ENCODE data around the gene AGBL4.

AGBL4 gene

GRCh38 chr1:49694251-49694827 is 329.4 kb downstream of the AGBL4 start:
- no peak for DNase-seq (ENCODE audit: low spot score)

- DNase-seq (ENCODE audit: low spot score) = no peak
Observed at GRCh38 chr1:49686107-49686506, 337.6 kb downstream of the AGBL4 start.

GRCh38 chr1:49677706-49678105 is 346.0 kb downstream of the AGBL4 start:
- no peak for DNase-seq (ENCODE audit: low spot score)

- DNase-seq (ENCODE audit: low spot score) = no peak
Observed at GRCh38 chr1:49651136-49651535, 372.6 kb downstream of the AGBL4 start.

GRCh38 chr1:49630156-49630555 is 393.6 kb downstream of the AGBL4 start:
- DNase-seq (ENCODE audit: low spot score) = no peak

- no peak for DNase-seq (ENCODE audit: low spot score)
Observed at GRCh38 chr1:49627781-49628180, 396.0 kb downstream of the AGBL4 start.

GRCh38 chr1:49626472-49626871 is 397.3 kb downstream of the AGBL4 start:
- DNase-seq (ENCODE audit: low spot score) = no peak

- no peak for DNase-seq (ENCODE audit: low spot score)
Observed at GRCh38 chr1:49622877-49623276, 400.9 kb downstream of the AGBL4 start.

- no peak for DNase-seq (ENCODE audit: low spot score)
Observed at GRCh38 chr1:49606082-49606481, 417.7 kb downstream of the AGBL4 start.

- no peak for DNase-seq (ENCODE audit: low spot score)
Observed at GRCh38 chr1:49597436-49597835, 426.3 kb downstream of the AGBL4 start.

GRCh38 chr1:49576327-49576901 is 447.3 kb downstream of the AGBL4 start:
- no peak for DNase-seq (ENCODE audit: low spot score)

- DNase-seq (ENCODE audit: low spot score) = no peak
Observed at GRCh38 chr1:49556676-49557234, 467.0 kb downstream of the AGBL4 start.

GRCh38 chr1:49552101-49552500 is 471.7 kb downstream of the AGBL4 start:
- no peak for DNase-seq (ENCODE audit: low spot score)

- no peak for DNase-seq (ENCODE audit: low spot score)
Observed at GRCh38 chr1:49544615-49545014, 479.1 kb downstream of the AGBL4 start.

- no peak for DNase-seq (ENCODE audit: low spot score)
Observed at GRCh38 chr1:49541096-49541752, 482.5 kb downstream of the AGBL4 start.

- no peak for DNase-seq (ENCODE audit: low spot score)
Observed at GRCh38 chr1:49527606-49528305, 496.0 kb downstream of the AGBL4 start.

GRCh38 chr1:49526672-49527071 is 497.1 kb downstream of the AGBL4 start:
- DNase-seq (ENCODE audit: low spot score) = no peak

GRCh38 chr1:49523764-49524163 is 500.0 kb downstream of the AGBL4 start:
- no peak for DNase-seq (ENCODE audit: low spot score)

GRCh38 chr1:49466961-49467360 is 556.8 kb downstream of the AGBL4 start:
- DNase-seq (ENCODE audit: low spot score) = no peak

GRCh38 chr1:49465486-49466185 is 558.1 kb downstream of the AGBL4 start:
- DNase-seq (ENCODE audit: low spot score) = no peak

GRCh38 chr1:49448200-49448599 is 575.6 kb downstream of the AGBL4 start:
- no peak for DNase-seq (ENCODE audit: low spot score)

GRCh38 chr1:49436865-49437264 is 586.9 kb downstream of the AGBL4 start:
- DNase-seq (ENCODE audit: low spot score) = no peak
